OCI-LY1 (cell line): ENCODE data around the gene NAXD.

Experiments used
- CTCF ChIP-seq: fragments of 200-600 bp; sonication (generic), shearing (Covaris generic); IDR thresholded peaks from 2 replicates; pipeline ENCODE4 v1.5.1; 2017; ENCODE audit warnings: mild to moderate bottlenecking, antibody characterized with exemption, low read length, moderate library complexity, mixed read lengths
- EZH2 ChIP-seq: fragments of 200-600 bp; sonication (generic), shearing (Covaris generic); IDR thresholded peaks from 2 replicates; pipeline ENCODE4 v1.8.0; 2017; ENCODE audit warnings: borderline replicate concordance, mixed run types, mild to moderate bottlenecking, antibody characterized with exemption, low read length, moderate library complexity, mixed read lengths

GRCh38 chr13:110625771-110626321 is 10.5 kb downstream of the NAXD start:
- TF ChIP-seq CTCF (no peak), EZH2 (no peak)
